Activated T-cell treated with anti-CD3 and anti-CD28 coated beads for 24 hours (primary cell): Measurements from ENCODE around the gene MAD1L1.
"Not testable (repeated sequence)": the region's sequence is repeated elsewhere in the genome, so short reads cannot be mapped to it uniquely, and the experiment has no call there.

Experiments used
- DNase-seq: peaks from one replicate; pipeline ENCODE4 v3.0.0-alpha.2; 2020; ENCODE audit warnings: low read depth

Gene MAD1L1

GRCh38 chr7:1985936-1986335 lies 246.8 kb downstream of the MAD1L1 start:
- DNase-seq = no peak

GRCh38 chr7:1985042-1985441 lies 247.7 kb downstream of the MAD1L1 start:
- DNase-seq = no peak

GRCh38 chr7:1981878-1982230 lies 250.9 kb downstream of the MAD1L1 start:
- no peak for DNase-seq

GRCh38 chr7:1981201-1981877 lies 251.4 kb downstream of the MAD1L1 start:
- no peak for DNase-seq

GRCh38 chr7:1979591-1980560 lies 252.9 kb downstream of the MAD1L1 start:
- no peak for DNase-seq

GRCh38 chr7:1978656-1979590 lies 253.8 kb downstream of the MAD1L1 start:
- DNase-seq = no peak

- DNase-seq = no peak
Measured at GRCh38 chr7:1977876-1978441, 254.8 kb downstream of the MAD1L1 start.

- DNase-seq = no peak
Measured at GRCh38 chr7:1977059-1977875, 255.5 kb downstream of the MAD1L1 start.

- DNase-seq = not testable (repeated sequence)
Measured at GRCh38 chr7:1976521-1976920, 256.2 kb downstream of the MAD1L1 start.

GRCh38 chr7:1975581-1975980 lies 257.2 kb downstream of the MAD1L1 start:
- DNase-seq = no peak

- no peak for DNase-seq
Measured at GRCh38 chr7:1975179-1975578, 257.6 kb downstream of the MAD1L1 start.

GRCh38 chr7:1974290-1975101 lies 258.2 kb downstream of the MAD1L1 start:
- DNase-seq = no peak

GRCh38 chr7:1973321-1974251 lies 259.2 kb downstream of the MAD1L1 start:
- DNase-seq = no peak

GRCh38 chr7:1972744-1973143 lies 260.0 kb downstream of the MAD1L1 start:
- no peak for DNase-seq

- no peak for DNase-seq
Measured at GRCh38 chr7:1971946-1972654, 260.6 kb downstream of the MAD1L1 start.

GRCh38 chr7:1970895-1971294 lies 261.9 kb downstream of the MAD1L1 start:
- DNase-seq = no peak

GRCh38 chr7:1970285-1970660 lies 262.5 kb downstream of the MAD1L1 start:
- DNase-seq = not testable (repeated sequence)
